B cell (primary cell): Measurements from ENCODE around the gene HSH2D. TPM values are rescaled to one million over a fixed set of nuclear protein-coding genes. Genes with fewer than 3 reads are reported as not detected.
"Not testable (repeated sequence)": the region's sequence is repeated elsewhere in the genome, so short reads cannot be mapped to it uniquely, and the experiment has no call there.

Experiments used
- ATAC-seq: fragments of 200-7000 bp; cut with Tn5 transposase; one replicate; pipeline ENCODE4 v1.10.0; 2021; ENCODE audit warnings: low read depth, mild to moderate bottlenecking, moderate number of reproducible peaks, moderate library complexity
- CTCF ChIA-PET: fragments of 350-600 bp; sonication (Branson Sonifier 250); formaldehyde crosslinking; loops from one replicate; lab custom pipeline; 2021; ENCODE audit warnings: antibody characterized with exemption, inconsistent platforms; lab: Charles Lee
- POLR2A ChIA-PET: fragments of 350-600 bp; sonication (Branson Sonifier 250); formaldehyde crosslinking; loops from one replicate; lab custom pipeline; 2021; ENCODE audit warnings: antibody characterized with exemption; lab: Charles Lee
- DNase-seq: peaks from one replicate; pipeline ENCODE4 v3.0.0; 2013
- H2AFZ ChIP-seq: 2 replicates; pipeline ENCODE4 v1.6.1; 2012; ENCODE audit warnings: mild to moderate bottlenecking, low read depth, low read length; ENCODE audit not compliant: insufficient read depth, poor library complexity, severe bottlenecking
- H3K27ac ChIP-seq, 2 donors: 1 replicate in 1 of 2; 2 replicates in 1 of 2; pipeline ENCODE4 v1.5.1; 2012 to 2013; ENCODE audit warnings: low read length in 2 of 2, mild to moderate bottlenecking in 2 of 2, moderate library complexity in 1 of 2
- H3K27me3 ChIP-seq, 4 experiments: fragments of 200-600 bp in 1 of 4; sonication (generic) in 1 of 4; replicated peaks in 1 of 4; 1 replicate in 2 of 4; 2 replicates in 2 of 4; pipeline versions ENCODE4 v1.6.1 to v1.7.0; 2013 to 2016; ENCODE audit warnings: low read length in 3 of 4, mild to moderate bottlenecking in 2 of 4, mixed read lengths in 1 of 4, moderate library complexity in 1 of 4; ENCODE audit not compliant: insufficient read depth in 4 of 4, control insufficient read depth in 3 of 4; ENCODE audit errors: control extremely low read depth in 1 of 4
- H3K36me3 ChIP-seq, 2 experiments: replicated peaks in 1 of 2; 1 replicate in 1 of 2; 2 replicates in 1 of 2; pipeline versions ENCODE4 v1.6.1 to v1.7.1; 2013; ENCODE audit warnings: low read length in 1 of 2; ENCODE audit not compliant: insufficient read depth in 2 of 2, control insufficient read depth in 1 of 2; ENCODE audit errors: control extremely low read depth in 1 of 2, extremely low read depth in 1 of 2
- H3K4me1 ChIP-seq, 2 donors: fragments of 200-600 bp in 1 of 2; sonication (generic) in 1 of 2; 1 replicate in 1 of 2; 2 replicates in 1 of 2; pipeline versions ENCODE4 v1.5.1 to v1.6.1; 2013 to 2017; ENCODE audit warnings: low read length in 2 of 2; ENCODE audit not compliant: control insufficient read depth in 2 of 2, insufficient read depth in 2 of 2
- H3K4me2 ChIP-seq: replicated peaks from 2 replicates; pipeline ENCODE3; 2012; ENCODE audit warnings: mild to moderate bottlenecking, low read depth, low read length; ENCODE audit not compliant: poor library complexity, severe bottlenecking
- H3K4me3 ChIP-seq, 5 experiments: fragments of 200-600 bp in 1 of 5; sonication (generic) in 1 of 5; 1 replicate in 3 of 5; 2 replicates in 2 of 5; pipeline versions ENCODE4 v1.5.1 to v1.7.0; 2011 to 2016; ENCODE audit warnings: low read length in 4 of 5, mild to moderate bottlenecking in 4 of 5, low read depth in 2 of 5, control low read depth in 1 of 5, moderate library complexity in 1 of 5; ENCODE audit not compliant: insufficient read depth in 1 of 5; ENCODE audit errors: control extremely low read depth in 1 of 5, extremely low read depth in 1 of 5
- H3K79me2 ChIP-seq: fragments of 200-600 bp; sonication (generic); one replicate; pipeline ENCODE4 v1.6.0; 2016; ENCODE audit warnings: low read length; ENCODE audit not compliant: control insufficient read depth, insufficient read depth
- H3K9ac ChIP-seq: fragments of 200-600 bp; sonication (generic); 2 replicates; pipeline ENCODE4 v1.6.1; 2017; ENCODE audit warnings: mild to moderate bottlenecking, low read length, moderate library complexity
- H3K9me3 ChIP-seq, 3 donors: one replicate each; pipeline versions ENCODE4 v1.6.1 to v1.7.1; 2013; ENCODE audit warnings: low read length in 2 of 3; ENCODE audit not compliant: control insufficient read depth in 2 of 3, insufficient read depth in 1 of 3; ENCODE audit errors: control extremely low read depth in 1 of 3
- H4K20me1 ChIP-seq: 2 replicates; pipeline ENCODE4 v1.6.0; 2012; ENCODE audit warnings: mild to moderate bottlenecking, low read length; ENCODE audit not compliant: insufficient read depth, control insufficient read depth, poor library complexity, severe bottlenecking
- H3K27ac Mint-ChIP-seq: one replicate; pipeline ENCODE4 v1.8.0; 2021; ENCODE audit warnings: mixed read lengths
- H3K27me3 Mint-ChIP-seq: one replicate; pipeline ENCODE4 v1.8.0; 2021; ENCODE audit warnings: mixed read lengths
- H3K4me1 Mint-ChIP-seq: one replicate; pipeline ENCODE4 v1.8.0; 2021; ENCODE audit warnings: mixed read lengths
- H3K4me3 Mint-ChIP-seq: one replicate; pipeline ENCODE4 v1.8.0; 2021; ENCODE audit warnings: mixed read lengths
- H3K9me3 Mint-ChIP-seq: one replicate; pipeline ENCODE4 v1.8.0; 2022; ENCODE audit warnings: mixed read lengths; ENCODE audit not compliant: insufficient read depth
- CTCF ChIP-seq: fragments of 200-600 bp; IDR thresholded peaks from one replicate; pipeline ENCODE4 v1.8.0; 2022; ENCODE audit warnings: antibody characterized with exemption, mild to moderate bottlenecking
- EZH2 ChIP-seq: IDR thresholded peaks from 2 replicates; pipeline ENCODE4 v1.6.1; 2012; ENCODE audit warnings: borderline replicate concordance, low read depth, mild to moderate bottlenecking, moderate library complexity, low read length; ENCODE audit not compliant: insufficient read depth, poor library complexity, severe bottlenecking
- WGBS: methylation state at CpG from one replicate; pipeline ENCODE4 v1.1.5; 2013; ENCODE audit warnings: missing lambda C conversion rate; ENCODE audit not compliant: insufficient coverage; 5-methylcytosine and 5-hydroxymethylcytosine counted together
- intact Hi-C: fragments of 100-400 bp; cut with micrococcal nuclease; formaldehyde crosslinking; loops from one replicate; pipeline ENCODE4 v1.10.0; 2022
- polyA plus RNA-seq: library from polyadenylated mRNA; depleted of rRNA; stranded (reverse); fragments of >200 nt; gene quantifications from 2 replicates; pipeline ENCODE4 v1.2.3, GENCODE V29; 2012
- total RNA-seq, 2 donors: library from RNA; stranded (reverse); fragments of 120-200 nt in 1 of 2; gene quantifications; 1 replicate in 1 of 2; 2 replicates in 1 of 2; pipeline versions ENCODE4 v1.2.3 to v1.2.4, GENCODE V29; 2013 to 2022

The HSH2D gene
- total and polyA plus RNA-seq, 2 donors (not counting 1 experiment from before 2014, with no cell fraction given), result 259 to 299 TPM

- H4K20me1 ChIP-seq, result peaks cover 10% of the 10 kb centered on the region
- DNase-seq (no peak), ATAC-seq (no peak)
- Mint-ChIP-seq H3K27ac (no peak overlapping the region), H3K4me3 (no peak overlapping the region), H3K27me3 (no peaks in the 10 kb centered on the region), H3K9me3 (no peaks in the 10 kb centered on the region), H3K4me1 (peaks cover 23% of the 10 kb centered on the region)
- TF ChIP-seq EZH2, result no peak
- no peak for TF ChIP-seq CTCF
- WGBS, result 100% methylated on average over 4 of the region's 6 CpGs
- H3K4me2 ChIP-seq, result no peak overlapping the region
- ChIA-PET POLR2A (no interaction called here), CTCF (no interaction called here)
- no peak overlapping the region for H2AFZ ChIP-seq
- H3K79me2 ChIP-seq, result peaks cover 34% of the 10 kb centered on the region
- H3K9me3 ChIP-seq, result no peaks in the 10 kb centered on the region
- no peak overlapping the region for H3K27ac ChIP-seq
- H3K9ac ChIP-seq, result no peak overlapping the region
- peaks cover 7 to 16% of the 10 kb centered on the region in 2 donors for H3K4me1 ChIP-seq
- intact Hi-C loops, result no loop called here
- H3K36me3 ChIP-seq, result peaks cover 2 to 91% of the 10 kb centered on the region in 2 experiments
- H3K27me3 ChIP-seq, result no peaks in the 10 kb centered on the region
- no peak overlapping the region for H3K4me3 ChIP-seq
Measured at GRCh38 chr19:16098821-16099220, 44.7 kb upstream of the HSH2D start.

GRCh38 chr19:16099314-16099965, 44.0 kb upstream of the HSH2D start:
- CTCF ChIA-PET, result interaction anchor here (1.7 kb wide), 1 partner anchor 33 kb away, joined by 5 read pairs; no protein-coding TSS in a partner anchor
- H3K9me3 Mint-ChIP-seq, ATAC-seq, POLR2A ChIA-PET, H2AFZ ChIP-seq, DNase-seq, H3K4me3 Mint-ChIP-seq, H3K4me2 ChIP-seq, H3K4me3 ChIP-seq, H3K27ac Mint-ChIP-seq, H3K9ac ChIP-seq, H3K9me3 ChIP-seq, H3K27me3 ChIP-seq, H3K27me3 Mint-ChIP-seq, intact Hi-C loops: not testable (repeated sequence)
- H3K36me3 ChIP-seq, result peaks cover 2 to 85% of the 10 kb centered on the region in 2 experiments
- 100% methylated on average over 3 of the region's 8 CpGs for WGBS
- peaks cover 13 to 21% of the 10 kb centered on the region in 2 donors for H3K4me1 ChIP-seq
- H4K20me1 ChIP-seq, result peaks cover 10% of the 10 kb centered on the region
- H3K79me2 ChIP-seq, result peaks cover 32% of the 10 kb centered on the region
- peak overlapping the region in 1 of 2 donors; percentile 7 for H3K27ac ChIP-seq
- peaks cover 22% of the 10 kb centered on the region for H3K4me1 Mint-ChIP-seq
